Cardiac muscle cell (in vitro differentiated cells and primary cell): Measurements from ENCODE around the gene RABGGTB. TPM values are rescaled to one million over a fixed set of nuclear protein-coding genes. Genes with fewer than 3 reads are reported as not detected.
"Not testable (repeated sequence)": the region's sequence is repeated elsewhere in the genome, so short reads cannot be mapped to it uniquely, and the experiment has no call there.

Experiments used
- DNase-seq, 2 donors: peaks; one replicate each; pipeline versions ENCODE4 v3.0.0 to v3.0.0-alpha.2; 2010 to 2017; ENCODE audit warnings: low read depth in 1 of 2, low spot score in 1 of 2
- H3K27ac ChIP-seq: fragments of 200-600 bp; sonication (generic); 2 replicates; pipeline ENCODE4 v1.5.1; 2016
- H3K27me3 ChIP-seq: fragments of 200-600 bp; sonication (generic); 2 replicates; pipeline ENCODE4 v1.6.0; 2016; ENCODE audit warnings: control low read depth
- H3K36me3 ChIP-seq: fragments of 200-600 bp; sonication (generic); 2 replicates; pipeline ENCODE4 v1.5.1; 2016; ENCODE audit warnings: control low read depth
- H3K4me1 ChIP-seq: fragments of 200-600 bp; sonication (generic); 2 replicates; pipeline ENCODE4 v1.8.1; 2017; ENCODE audit warnings: low read depth, mild to moderate bottlenecking, mixed run types
- H3K4me3 ChIP-seq: fragments of 200-600 bp; sonication (generic); 2 replicates; pipeline ENCODE4 v1.5.1; 2016; ENCODE audit warnings: mild to moderate bottlenecking
- H3K9me3 ChIP-seq: fragments of 200-600 bp; sonication (generic); 2 replicates; pipeline ENCODE4 v1.5.1; 2017; ENCODE audit warnings: low read depth, mild to moderate bottlenecking, control low read depth
- polyA plus RNA-seq: library from polyadenylated mRNA; unstranded; fragments of >200 nt; fragmentation: Nextera tagmentation; extraction: Ambion mirVana; gene quantifications from 2 replicates; pipeline ENCODE4 v1.2.1, GENCODE V29; 2016
- total RNA-seq: library from RNA; depleted of rRNA; stranded (reverse); fragments of >200 nt; gene quantifications from 2 replicates; pipeline ENCODE4 v1.2.3, GENCODE V29; 2016
- TF ChIP-seq, protein P1 (sequence below): IDR thresholded peaks from 2 replicates; pipeline ENCODE4 v1.5.1; 2012; ENCODE audit warnings: low read depth, mild to moderate bottlenecking, low read length

RABGGTB gene
- total and polyA plus RNA-seq, 2 experiments from 2014 or later = 27.7 to 74.2 TPM

DNA sequence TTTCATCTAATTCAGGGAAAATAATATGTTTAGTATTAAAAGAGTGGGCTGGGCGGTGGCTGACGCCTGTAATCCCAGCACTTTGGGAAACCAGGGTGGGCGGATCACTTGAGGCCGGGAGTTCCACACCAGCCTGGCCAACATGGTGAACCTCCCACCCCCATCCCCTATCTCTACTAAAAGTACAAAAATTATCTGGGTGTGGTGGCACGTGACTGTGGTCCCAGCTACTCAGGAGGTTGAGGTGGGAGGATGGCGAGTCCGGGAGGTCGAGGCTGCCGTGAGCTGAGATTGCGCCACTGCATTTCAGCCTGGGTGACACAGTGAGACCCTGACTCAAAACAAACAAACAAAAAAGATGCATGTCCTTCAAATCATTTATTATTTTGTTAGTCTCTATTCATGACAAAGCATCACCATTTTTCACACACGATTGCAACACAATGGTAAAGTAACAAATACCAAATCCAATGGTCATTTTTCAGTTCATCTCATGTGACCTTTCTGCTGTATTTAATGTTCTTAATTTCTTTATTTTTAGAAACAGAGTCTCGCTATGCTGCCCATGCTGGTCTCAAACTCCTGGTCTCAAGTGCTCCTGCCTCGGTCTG, 11.7 kb downstream of the RABGGTB start:
- no peak for DNase-seq
- Histone ChIP-seq H3K27ac (peak overlapping the region; percentile 45), H3K36me3 (peaks cover 44% of the 10 kb centered on the region), H3K9me3 (no peaks in the 10 kb centered on the region), H3K27me3 (no peaks in the 10 kb centered on the region), H3K4me3 (no peak overlapping the region), H3K4me1 (no peaks in the 10 kb centered on the region)
- TF ChIP-seq, protein P1, sequence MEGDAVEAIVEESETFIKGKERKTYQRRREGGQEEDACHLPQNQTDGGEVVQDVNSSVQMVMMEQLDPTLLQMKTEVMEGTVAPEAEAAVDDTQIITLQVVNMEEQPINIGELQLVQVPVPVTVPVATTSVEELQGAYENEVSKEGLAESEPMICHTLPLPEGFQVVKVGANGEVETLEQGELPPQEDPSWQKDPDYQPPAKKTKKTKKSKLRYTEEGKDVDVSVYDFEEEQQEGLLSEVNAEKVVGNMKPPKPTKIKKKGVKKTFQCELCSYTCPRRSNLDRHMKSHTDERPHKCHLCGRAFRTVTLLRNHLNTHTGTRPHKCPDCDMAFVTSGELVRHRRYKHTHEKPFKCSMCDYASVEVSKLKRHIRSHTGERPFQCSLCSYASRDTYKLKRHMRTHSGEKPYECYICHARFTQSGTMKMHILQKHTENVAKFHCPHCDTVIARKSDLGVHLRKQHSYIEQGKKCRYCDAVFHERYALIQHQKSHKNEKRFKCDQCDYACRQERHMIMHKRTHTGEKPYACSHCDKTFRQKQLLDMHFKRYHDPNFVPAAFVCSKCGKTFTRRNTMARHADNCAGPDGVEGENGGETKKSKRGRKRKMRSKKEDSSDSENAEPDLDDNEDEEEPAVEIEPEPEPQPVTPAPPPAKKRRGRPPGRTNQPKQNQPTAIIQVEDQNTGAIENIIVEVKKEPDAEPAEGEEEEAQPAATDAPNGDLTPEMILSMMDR = no peak

DNA sequence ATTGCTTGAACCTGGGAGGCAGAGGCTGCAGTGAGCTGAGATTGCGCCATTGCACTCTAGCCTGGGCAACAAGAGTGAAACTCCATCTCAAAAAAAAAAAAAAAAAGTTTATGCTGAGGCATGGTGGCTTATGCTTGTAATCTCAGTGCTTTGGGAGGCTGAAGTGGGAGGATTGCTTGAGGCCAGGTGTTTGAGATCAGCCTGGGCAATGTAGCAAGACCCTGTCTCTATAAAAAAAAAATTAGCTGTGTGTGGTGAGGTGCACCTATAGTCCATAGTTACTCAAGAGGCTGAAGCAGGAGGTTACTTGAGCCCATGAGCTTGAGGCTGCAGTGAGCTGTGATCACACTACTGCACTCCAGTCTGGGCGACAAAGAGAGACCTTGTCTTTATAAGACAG, 15.4 kb downstream of the RABGGTB start:
- not testable (repeated sequence) for H3K4me1 ChIP-seq, H3K27me3 ChIP-seq, H3K27ac ChIP-seq, H3K36me3 ChIP-seq, H3K4me3 ChIP-seq, DNase-seq, H3K9me3 ChIP-seq

DNA sequence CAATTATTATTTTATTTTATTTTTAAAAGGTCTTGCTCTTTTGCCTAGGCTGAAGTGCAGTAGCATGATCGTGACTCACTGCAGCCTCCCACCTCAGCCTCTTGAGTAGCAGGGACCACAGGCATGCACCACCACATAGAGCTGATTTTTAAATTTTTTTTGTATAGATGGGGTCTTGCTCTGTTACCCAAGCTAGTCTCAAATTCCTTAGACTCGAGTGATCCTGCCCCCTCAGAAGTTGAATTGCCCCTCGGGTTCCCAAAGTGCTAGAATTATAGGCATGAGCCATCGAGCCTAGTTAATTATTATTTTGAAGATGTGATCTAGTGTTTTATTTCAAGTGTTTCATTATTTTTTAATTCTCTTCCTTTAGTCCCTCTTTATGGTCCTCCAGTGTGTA, 22.9 kb downstream of the RABGGTB start:
- TF ChIP-seq, protein P1 = no peak
- Histone ChIP-seq H3K4me1 (no peaks in the 10 kb centered on the region), H3K27me3 (no peaks in the 10 kb centered on the region), H3K4me3 (no peak overlapping the region), H3K9me3 (no peaks in the 10 kb centered on the region), H3K27ac (no peak overlapping the region), H3K36me3 (no peaks in the 10 kb centered on the region)
- no peak for DNase-seq

DNA sequence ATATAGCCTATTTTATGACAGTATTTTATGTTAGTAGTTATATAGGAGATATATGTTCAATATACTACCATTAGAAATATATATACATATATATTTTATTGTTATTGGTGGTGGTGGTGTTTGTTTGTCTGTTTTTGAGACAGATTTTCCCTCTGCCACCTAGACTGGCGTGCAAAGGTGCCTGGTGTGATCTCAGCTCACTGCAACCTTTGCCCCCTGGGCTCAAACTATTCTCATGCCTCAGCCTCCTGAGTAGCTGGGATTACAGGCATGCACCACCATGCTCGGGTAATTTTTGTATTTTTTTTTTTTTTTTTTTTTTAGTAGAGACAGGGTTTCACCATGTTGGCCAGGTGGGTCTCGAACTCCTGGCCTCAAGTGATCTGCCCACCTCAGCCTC, 24.1 kb downstream of the RABGGTB start:
- H3K9me3 ChIP-seq, H3K27ac ChIP-seq, H3K4me1 ChIP-seq, H3K36me3 ChIP-seq, H3K27me3 ChIP-seq, H3K4me3 ChIP-seq, DNase-seq: not testable (repeated sequence)

DNA sequence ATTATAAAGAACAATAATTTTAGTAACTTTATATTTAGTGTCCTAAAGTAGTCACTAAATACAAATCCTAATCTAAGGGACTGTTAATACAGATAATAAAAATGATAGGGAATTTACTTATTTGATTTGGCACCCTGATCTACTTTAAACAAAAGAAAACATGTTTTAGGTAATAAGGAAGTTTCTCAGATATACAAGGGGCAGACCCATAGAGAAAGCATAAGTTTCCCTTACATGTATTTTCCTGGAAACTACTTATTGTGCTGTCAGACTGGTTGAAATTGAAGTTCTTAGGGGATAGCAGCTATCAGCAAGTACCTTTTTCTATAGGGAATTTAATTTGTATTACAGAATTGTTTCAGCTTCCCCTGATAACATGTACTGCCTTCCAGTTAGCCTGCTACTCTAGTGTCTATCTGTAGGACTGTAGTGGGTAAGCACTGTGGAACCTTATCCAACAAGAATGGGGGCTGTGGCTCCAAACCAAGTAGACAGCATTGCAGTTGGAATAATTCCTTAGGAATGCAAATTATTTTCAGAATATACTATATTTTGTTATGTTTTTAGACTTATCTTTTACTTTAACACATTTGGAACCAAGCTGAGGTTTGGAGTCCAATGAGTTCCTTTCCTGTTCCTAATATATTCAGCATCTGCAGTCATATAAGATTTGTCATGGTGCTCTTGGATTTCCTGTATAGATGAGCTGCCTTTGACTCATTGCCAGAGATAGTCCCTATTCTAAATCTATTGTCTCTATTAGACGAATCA, 25.3 kb downstream of the RABGGTB start:
- Histone ChIP-seq H3K9me3 (no peaks in the 10 kb centered on the region), H3K4me3 (no peak overlapping the region), H3K4me1 (no peaks in the 10 kb centered on the region), H3K27me3 (no peaks in the 10 kb centered on the region), H3K36me3 (no peaks in the 10 kb centered on the region), H3K27ac (no peak overlapping the region)
- TF ChIP-seq, protein P1 = no peak
- DNase-seq = peak in 1 of 2 donors; percentile 18

DNA sequence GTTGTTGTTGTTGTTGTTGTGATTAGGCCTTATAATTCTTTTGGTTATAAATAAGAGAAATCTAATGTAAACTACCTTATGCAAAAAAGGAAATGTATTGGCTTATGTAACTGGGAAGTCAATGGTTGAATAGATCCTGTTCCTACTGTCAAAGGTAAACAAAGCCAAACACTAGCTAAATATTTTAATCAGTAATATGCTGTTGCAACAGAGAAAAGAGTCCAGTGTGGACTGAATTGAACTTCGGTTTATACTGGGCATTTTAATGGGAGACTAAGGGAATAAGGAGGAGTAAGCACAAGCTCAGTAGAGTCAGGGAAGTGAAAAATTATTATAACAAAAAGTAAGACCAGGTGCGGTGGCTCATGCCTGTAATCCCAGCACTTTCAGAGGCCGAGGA, 26.0 kb downstream of the RABGGTB start:
- Histone ChIP-seq H3K4me1 (no peaks in the 10 kb centered on the region), H3K9me3 (no peaks in the 10 kb centered on the region), H3K27me3 (no peaks in the 10 kb centered on the region), H3K4me3 (no peak overlapping the region), H3K36me3 (no peaks in the 10 kb centered on the region), H3K27ac (no peak overlapping the region)
- TF ChIP-seq, protein P1 = no peak
- no peak for DNase-seq

DNA sequence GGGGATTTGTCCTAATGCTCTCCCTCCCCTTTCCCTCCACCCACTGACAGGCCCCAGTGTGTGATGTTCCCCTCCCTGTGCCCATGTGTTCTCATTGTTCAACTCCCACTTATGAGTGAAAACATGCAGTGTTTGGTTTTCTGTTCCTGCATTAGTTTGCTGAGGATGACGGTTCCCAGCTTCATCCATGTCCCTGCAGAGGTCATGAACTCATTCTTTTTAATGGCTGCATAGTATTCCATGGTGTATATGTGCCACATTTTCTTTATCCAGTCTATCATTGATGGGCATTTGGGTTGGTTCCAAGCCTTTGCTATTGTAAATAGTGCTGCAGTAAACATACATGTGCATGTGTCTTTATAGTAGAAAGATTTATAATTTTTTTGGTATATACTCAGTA, 37.5 kb downstream of the RABGGTB start:
- H3K36me3 ChIP-seq, DNase-seq, H3K27ac ChIP-seq, H3K4me1 ChIP-seq, H3K27me3 ChIP-seq, H3K9me3 ChIP-seq, H3K4me3 ChIP-seq: not testable (repeated sequence)
